Glomerular endothelial cell (primary cell): ENCODE results near the gene AIFM3. TPM values are rescaled to one million over a fixed set of nuclear protein-coding genes. Genes with fewer than 3 reads are reported as not detected.

Source experiments
- DNase-seq: peaks from one replicate; pipeline ENCODE4 v3.0.0-alpha.2; 2011; ENCODE audit warnings: low read depth, low spot score; ENCODE audit errors: extremely low read depth
- total RNA-seq: library from RNA; depleted of rRNA; stranded (reverse); fragments of >200 nt; gene quantifications from 2 replicates; pipeline ENCODE4 v1.2.3, GENCODE V29; 2015

The AIFM3 gene
- total RNA-seq, 1 donor from 2014 or later, result 0.18 TPM

GRCh38 chr22:21022955-21023614 is 56.0 kb downstream of the AIFM3 start:
- no peak for DNase-seq

- DNase-seq, result no peak
These were observed 58.2 kb downstream of the AIFM3 start for GRCh38 chr22:21025266-21025665.

DNA sequence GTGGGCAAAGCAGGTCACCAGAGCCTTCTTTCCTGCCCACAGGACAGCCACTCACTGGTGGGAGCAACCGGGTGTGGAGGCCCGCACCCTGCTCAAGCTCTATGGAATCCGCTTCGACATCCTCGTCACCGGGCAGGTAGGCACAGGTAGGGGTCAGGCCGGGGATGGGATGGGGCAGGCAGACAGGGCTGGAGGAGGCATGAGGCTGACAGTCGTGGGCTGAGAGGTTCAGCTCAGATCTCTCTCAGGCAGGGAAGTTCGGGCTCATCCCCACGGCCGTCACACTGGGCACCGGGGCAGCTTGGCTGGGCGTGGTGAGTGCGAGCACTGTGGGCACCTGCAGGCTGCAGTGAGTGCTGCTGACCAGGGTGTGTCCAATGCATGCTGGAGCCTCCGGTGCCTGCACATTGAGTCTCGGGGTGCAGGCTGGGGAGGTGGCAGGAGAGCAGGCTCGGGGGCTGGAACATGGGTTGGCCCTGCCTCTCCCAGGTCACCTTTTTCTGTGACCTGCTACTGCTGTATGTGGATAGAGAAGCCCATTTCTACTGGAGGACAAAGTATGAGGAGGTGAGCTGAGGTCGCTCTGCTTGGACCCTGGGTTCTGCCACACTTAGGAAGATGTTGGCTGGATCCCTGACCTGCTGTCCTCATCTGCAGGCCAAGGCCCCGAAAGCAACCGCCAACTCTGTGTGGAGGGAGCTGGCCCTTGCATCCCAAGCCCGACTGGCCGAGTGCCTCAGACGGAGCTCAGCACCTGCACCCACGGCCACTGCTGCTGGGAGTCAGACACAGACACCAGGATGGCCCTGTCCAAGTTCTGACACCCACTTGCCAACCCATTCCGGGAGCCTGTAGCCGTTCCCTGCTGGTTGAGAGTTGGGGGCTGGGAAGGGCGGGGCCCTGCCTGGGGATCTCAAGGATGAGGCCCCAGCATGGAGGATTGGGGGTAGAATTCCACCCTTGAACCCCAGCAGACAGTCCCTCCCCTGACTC is 59.0 kb downstream of the AIFM3 start:
- DNase-seq, result no peak

GRCh38 chr22:21026783-21027692 is 60.0 kb downstream of the AIFM3 start:
- DNase-seq, result no peak

DNA sequence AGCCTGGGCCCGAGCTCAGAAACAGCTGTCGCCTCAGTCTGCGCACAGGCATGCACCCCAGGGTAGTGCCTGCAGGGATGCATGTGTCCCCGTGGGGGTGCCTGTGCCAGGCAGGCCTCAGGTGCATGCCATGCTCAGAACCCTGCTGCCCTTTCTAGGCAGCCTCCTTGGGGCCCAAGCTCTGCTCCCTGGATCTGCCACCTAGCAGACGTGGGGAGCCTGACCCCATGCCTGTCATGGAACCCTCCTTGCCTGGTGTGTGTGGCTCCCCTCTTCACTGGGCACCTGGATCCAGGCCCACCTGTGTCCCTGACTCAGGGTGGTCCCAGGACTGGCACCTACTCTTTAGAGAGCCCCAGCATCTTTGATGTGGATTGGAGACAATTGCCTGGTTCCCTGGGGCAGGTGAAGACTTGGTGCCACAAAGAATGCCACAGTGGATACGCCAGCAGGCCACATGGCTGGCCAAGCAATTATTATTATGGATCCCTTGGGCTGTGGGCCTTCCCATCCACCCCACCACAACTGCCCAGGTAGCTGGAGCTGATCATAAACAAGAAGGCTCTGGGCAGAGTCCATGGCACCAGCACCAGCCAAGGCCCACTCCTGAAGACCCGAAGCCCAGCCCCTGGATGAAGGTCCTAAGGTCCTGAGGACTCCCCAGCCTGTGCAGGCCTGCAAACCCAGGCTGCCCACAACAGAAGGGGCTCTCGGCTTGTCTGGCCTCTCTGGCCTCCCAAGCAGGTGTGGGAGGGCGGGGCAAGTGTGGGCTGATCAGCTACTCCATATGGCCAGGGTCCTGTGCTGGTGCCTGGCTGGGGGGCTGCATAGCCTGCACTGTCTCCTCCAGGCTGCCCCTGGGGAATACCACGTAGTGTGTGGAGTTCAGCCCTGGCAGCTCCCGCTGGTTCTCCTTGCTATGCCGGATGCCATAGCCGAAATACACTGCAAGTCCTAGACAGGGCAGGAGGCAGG is 61.5 kb downstream of the AIFM3 start:
- no peak for DNase-seq

GRCh38 chr22:21029486-21030025 is 62.5 kb downstream of the AIFM3 start:
- DNase-seq, result no peak

DNA sequence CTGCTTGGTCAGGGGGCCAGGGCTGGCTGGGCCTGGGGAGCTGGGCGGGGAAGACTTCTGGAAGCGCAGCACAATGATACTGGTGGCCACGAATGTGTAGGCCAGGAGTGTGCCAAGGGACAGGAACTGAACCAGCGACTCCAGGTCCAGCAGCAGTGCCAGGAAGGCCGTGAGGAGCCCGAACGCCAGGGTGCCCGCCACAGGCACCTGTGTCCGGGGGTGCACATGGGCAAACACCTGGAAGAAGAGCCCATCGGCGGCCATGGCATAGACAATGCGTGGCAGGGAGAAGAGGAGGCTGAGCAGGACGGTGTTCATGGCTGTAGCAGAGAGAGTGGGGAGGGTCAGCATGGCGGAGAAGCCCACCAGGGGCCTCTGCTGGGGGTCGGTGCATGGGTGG is 63.0 kb downstream of the AIFM3 start:
- DNase-seq, result no peak

Other genes with a start within 250 kb of the AIFM3 start
- gene SERPIND1, start 193.1 kb upstream of the AIFM3 start, total RNA-seq, result 1.4 and 1.8 TPM in 2 replicates
- gene PI4KA, start 108.4 kb upstream of the AIFM3 start, total RNA-seq, result 37.6 and 62.8 TPM in 2 replicates
- 18.2 and 30.9 TPM in 2 replicates for gene SNAP29, start 108.2 kb upstream of the AIFM3 start, total RNA-seq
- gene CRKL, start 49.8 kb upstream of the AIFM3 start, total RNA-seq, result 37.8 and 51.5 TPM in 2 replicates
- 43.9 and 59.2 TPM in 2 replicates for gene LZTR1, start 15.0 kb downstream of the AIFM3 start, total RNA-seq
- gene THAP7, start 34.9 kb downstream of the AIFM3 start, total RNA-seq, result 15.6 and 19.7 TPM in 2 replicates
- gene P2RX6, start 47.9 kb downstream of the AIFM3 start, total RNA-seq, result 0.18 TPM in 1 of 2 replicates, not detected in the other
- gene SLC7A4, start 65.3 kb downstream of the AIFM3 start, total RNA-seq, result not detected in 2 replicates
- not detected in 2 replicates for gene LRRC74B, start 78.7 kb downstream of the AIFM3 start, total RNA-seq